HFFc6 (cell line): ENCODE data around the gene PRRX2. TPM values are rescaled to one million over a fixed set of nuclear protein-coding genes. Genes with fewer than 3 reads are reported as not detected.
A peak's percentile ranks its signal among the peaks of the same experiment; 100 is the strongest.

Experiments
- DNase-seq: peaks from one replicate; pipeline ENCODE4 v3.0.0-alpha.2; 2018
- H3K27ac Mint-ChIP-seq: 2 replicates; pipeline ENCODE4 v1.8.0; 2020; ENCODE audit warnings: mild to moderate bottlenecking, mixed read lengths
- H3K27me3 Mint-ChIP-seq: 2 replicates; pipeline ENCODE4 v1.8.0; 2021; ENCODE audit warnings: mild to moderate bottlenecking, moderate library complexity, mixed read lengths; ENCODE audit not compliant: insufficient read depth
- H3K36me3 Mint-ChIP-seq: 2 replicates; pipeline ENCODE4 v1.8.0; 2021; ENCODE audit warnings: low read depth, mixed read lengths
- H3K4me1 Mint-ChIP-seq: 2 replicates; pipeline ENCODE4 v1.8.0; 2020; ENCODE audit warnings: low read depth, mixed read lengths
- H3K4me3 Mint-ChIP-seq: 2 replicates; pipeline ENCODE4 v1.8.0; 2020; ENCODE audit warnings: mild to moderate bottlenecking, moderate library complexity, mixed read lengths
- H3K9me3 Mint-ChIP-seq: 2 replicates; pipeline ENCODE4 v1.8.0; 2020; ENCODE audit warnings: mild to moderate bottlenecking, mixed read lengths
- total RNA-seq, 6 experiments: library from RNA; stranded (reverse); fragmentation: NEBNext Ultra II Directional; extraction: Animal tissue kit (Norgen Biotek cat#: 25700); gene quantifications; 2 replicates in 1 of 6; 3 replicates in 5 of 6; pipeline ENCODE4 v1.2.3, GENCODE V29; 2021
- TF ChIP-seq, protein P1 (sequence below): fragments of 200-600 bp; sonication (generic); IDR thresholded peaks from 2 replicates; pipeline ENCODE4 v1.5.0; 2021; ENCODE audit warnings: antibody characterized with exemption, mild to moderate bottlenecking

The PRRX2 gene
- total RNA-seq, 6 experiments from 2014 or later, result 34.0 to 113 (median 102) TPM

DNA sequence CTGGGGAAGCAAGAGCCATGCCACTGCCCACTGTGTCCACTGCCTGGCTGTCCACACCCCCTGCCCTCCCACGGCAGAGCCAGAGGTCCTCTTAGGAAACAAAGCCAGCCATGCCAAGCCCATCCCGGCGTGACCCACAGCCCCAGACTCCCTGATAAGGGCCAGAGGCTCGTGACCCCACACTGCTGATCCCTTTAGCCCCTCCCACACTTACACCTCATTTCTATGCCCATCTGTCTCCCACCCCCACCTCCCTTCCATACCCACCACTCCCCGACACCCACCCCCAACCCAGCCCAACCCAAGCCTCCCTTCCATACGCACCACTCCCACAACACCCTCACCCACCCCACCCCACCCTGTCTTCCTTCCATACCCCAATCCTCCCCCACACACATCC is 70.1 kb downstream of the PRRX2 start:
- DNase-seq, result no peak
- no peak overlapping the region for H3K27ac Mint-ChIP-seq
- H3K4me3 Mint-ChIP-seq, result no peak overlapping the region
- H3K27me3 Mint-ChIP-seq, result no peaks in the 10 kb centered on the region; the same call in none of the 2 replicates
- no peaks in the 10 kb centered on the region for H3K9me3 Mint-ChIP-seq
- H3K36me3 Mint-ChIP-seq, result no peaks in the 10 kb centered on the region
- peaks cover 7% of the 10 kb centered on the region for H3K4me1 Mint-ChIP-seq
- TF ChIP-seq, protein P1, sequence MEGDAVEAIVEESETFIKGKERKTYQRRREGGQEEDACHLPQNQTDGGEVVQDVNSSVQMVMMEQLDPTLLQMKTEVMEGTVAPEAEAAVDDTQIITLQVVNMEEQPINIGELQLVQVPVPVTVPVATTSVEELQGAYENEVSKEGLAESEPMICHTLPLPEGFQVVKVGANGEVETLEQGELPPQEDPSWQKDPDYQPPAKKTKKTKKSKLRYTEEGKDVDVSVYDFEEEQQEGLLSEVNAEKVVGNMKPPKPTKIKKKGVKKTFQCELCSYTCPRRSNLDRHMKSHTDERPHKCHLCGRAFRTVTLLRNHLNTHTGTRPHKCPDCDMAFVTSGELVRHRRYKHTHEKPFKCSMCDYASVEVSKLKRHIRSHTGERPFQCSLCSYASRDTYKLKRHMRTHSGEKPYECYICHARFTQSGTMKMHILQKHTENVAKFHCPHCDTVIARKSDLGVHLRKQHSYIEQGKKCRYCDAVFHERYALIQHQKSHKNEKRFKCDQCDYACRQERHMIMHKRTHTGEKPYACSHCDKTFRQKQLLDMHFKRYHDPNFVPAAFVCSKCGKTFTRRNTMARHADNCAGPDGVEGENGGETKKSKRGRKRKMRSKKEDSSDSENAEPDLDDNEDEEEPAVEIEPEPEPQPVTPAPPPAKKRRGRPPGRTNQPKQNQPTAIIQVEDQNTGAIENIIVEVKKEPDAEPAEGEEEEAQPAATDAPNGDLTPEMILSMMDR, result no peak

DNA sequence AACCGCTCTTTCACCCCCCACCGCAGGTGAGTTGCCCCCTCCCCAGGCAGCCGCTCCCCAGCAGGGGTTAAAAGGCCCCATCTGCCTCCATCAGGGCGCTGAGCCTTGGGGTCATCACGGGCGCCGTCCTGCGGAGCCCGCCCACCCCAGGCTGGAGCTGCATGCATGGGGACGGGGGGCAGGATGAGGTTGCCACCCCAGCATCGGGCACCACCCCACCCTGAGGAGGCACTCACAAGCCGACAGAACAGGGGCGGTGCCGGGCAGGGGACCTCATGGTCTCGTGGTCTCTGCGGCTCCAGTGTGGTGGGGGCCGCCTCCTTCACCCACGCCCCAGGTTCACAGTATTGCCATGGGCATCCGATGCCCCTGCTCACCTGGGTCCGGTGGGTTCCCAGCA is 70.9 kb downstream of the PRRX2 start:
- Mint-ChIP-seq H3K4me3 (no peak overlapping the region), H3K36me3 (no peaks in the 10 kb centered on the region), H3K27me3 (peaks cover 2% of the 10 kb centered on the region), H3K27ac (no peak overlapping the region), H3K4me1 (peaks cover 7% of the 10 kb centered on the region), H3K9me3 (no peaks in the 10 kb centered on the region)
- TF ChIP-seq, protein P1, result no peak
- no peak for DNase-seq

DNA sequence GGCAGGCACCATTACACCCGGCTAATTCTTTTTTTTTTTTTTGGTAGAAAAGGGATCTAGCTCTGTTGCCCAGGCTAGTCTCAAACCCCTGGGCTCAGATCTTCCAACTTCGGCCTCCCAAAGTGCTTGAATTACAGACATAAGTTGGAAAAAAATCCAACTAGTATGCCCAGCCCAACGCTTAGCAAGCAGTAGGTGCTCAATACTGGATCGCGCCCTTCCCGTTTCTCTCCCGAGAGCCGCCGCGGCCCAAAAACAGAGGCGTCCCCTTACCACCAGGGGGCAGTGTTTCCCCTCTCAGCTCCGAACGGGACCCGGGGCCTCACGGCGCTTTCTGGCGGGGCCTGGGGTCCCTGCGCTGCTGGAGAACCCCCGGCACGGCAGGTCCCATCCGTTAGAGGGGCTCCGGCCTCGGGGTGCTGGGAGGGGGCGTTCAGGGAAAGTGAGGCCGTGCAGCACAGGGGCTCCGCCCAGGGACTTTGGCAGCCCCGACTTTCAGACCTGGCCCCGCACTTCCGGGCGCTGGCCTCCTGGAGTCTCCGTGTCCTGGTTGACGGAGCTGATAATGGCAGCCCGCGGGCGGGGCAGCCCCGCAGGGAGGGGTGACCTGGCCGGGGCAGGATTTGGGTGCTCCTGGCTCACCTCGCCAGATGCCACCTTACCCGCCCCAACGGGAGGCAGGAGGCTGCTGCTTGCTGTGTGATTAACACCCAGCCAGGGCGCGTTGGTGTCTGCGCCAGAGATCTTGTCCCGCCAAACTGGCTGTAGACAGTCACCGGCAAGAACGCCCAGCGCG is 72.2 kb downstream of the PRRX2 start:
- peak; percentile 58 for DNase-seq
- no peaks in the 10 kb centered on the region for H3K36me3 Mint-ChIP-seq
- H3K4me3 Mint-ChIP-seq, result peak overlapping the region; percentile 64
- H3K27me3 Mint-ChIP-seq, result peaks cover 2% of the 10 kb centered on the region
- peaks cover 10% of the 10 kb centered on the region for H3K4me1 Mint-ChIP-seq
- TF ChIP-seq, protein P1, result peak; percentile 99
- H3K27ac Mint-ChIP-seq, result peak overlapping the region; percentile 62
- no peaks in the 10 kb centered on the region for H3K9me3 Mint-ChIP-seq

DNA sequence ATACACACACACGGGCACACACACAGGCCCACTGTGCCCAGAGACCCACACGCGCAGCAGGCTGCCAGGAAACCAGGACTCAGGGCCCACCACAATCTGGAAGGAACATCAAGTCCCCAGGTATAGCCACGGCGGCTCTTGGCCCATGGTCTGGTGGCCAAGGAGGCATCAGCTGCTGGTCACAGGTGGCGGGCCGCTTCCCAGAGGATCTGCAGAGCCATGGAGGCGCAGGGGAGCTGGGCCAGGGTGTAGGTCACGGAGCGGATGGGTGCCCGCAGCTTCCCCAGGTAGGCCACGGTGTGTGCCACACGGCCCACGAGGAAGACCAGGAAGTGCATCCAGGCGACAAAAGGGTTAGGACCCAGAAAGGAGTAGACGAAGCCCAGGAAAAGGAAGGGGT is 74.0 kb downstream of the PRRX2 start:
- H3K9me3 Mint-ChIP-seq, result no peaks in the 10 kb centered on the region
- H3K27ac Mint-ChIP-seq, result no peak overlapping the region
- peaks cover 2% of the 10 kb centered on the region for H3K27me3 Mint-ChIP-seq
- H3K4me1 Mint-ChIP-seq, result peaks cover 15% of the 10 kb centered on the region
- no peak for DNase-seq
- TF ChIP-seq, protein P1, result no peak
- peaks cover 4% of the 10 kb centered on the region; the same call in 1 of the 2 replicates for H3K36me3 Mint-ChIP-seq
- no peak overlapping the region for H3K4me3 Mint-ChIP-seq

DNA sequence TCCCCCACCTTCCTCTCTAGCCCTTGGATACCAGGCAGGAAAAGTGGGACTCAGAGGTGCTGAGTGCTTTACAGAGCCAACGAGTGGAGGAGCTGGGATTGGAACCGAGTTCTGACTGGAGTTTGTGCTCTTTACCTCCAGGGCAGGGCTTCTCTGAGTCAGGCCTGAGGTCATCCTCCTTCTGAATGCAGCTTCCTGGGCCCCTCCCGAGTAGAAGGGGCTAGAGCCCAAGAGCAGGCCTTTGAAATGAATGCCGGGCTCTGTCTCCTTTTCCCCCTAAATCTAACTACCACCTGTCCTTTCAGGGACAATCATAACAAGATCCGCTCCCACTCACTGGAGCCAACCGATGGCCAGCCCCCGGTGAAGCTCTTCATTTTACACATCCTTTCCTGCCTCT is 74.7 kb downstream of the PRRX2 start:
- no peak for DNase-seq
- Mint-ChIP-seq H3K36me3 (peaks cover 4% of the 10 kb centered on the region; the same call in 1 of the 2 replicates), H3K4me3 (no peak overlapping the region), H3K27ac (no peak overlapping the region), H3K4me1 (peaks cover 15% of the 10 kb centered on the region), H3K27me3 (peaks cover 2% of the 10 kb centered on the region), H3K9me3 (no peaks in the 10 kb centered on the region)
- TF ChIP-seq, protein P1, result no peak
